Effector memory CD8-positive, alpha-beta T cell (primary cell): ENCODE results near the gene PPM1F.
"Not testable (repeated sequence)": the region's sequence is repeated elsewhere in the genome, so short reads cannot be mapped to it uniquely, and the experiment has no call there.

ENCODE experiments used
- ATAC-seq: fragments of 150-1000 bp; cut with Tn5 transposase; replicated peaks from 2 replicates; pipeline ENCODE4 v1.10.0; 2021; ENCODE audit warnings: mild to moderate bottlenecking, moderate library complexity
- DNase-seq, 3 experiments: peaks; one replicate each; pipeline ENCODE4 v3.0.0; 2021
- H3K27ac Mint-ChIP-seq, 2 donors: one replicate each; pipeline ENCODE4 v1.8.0; 2022; ENCODE audit warnings: mild to moderate bottlenecking in 2 of 2, mixed read lengths in 2 of 2, moderate library complexity in 2 of 2
- H3K27me3 Mint-ChIP-seq, 2 donors: one replicate each; pipeline ENCODE4 v1.8.0; 2022; ENCODE audit warnings: mixed read lengths in 2 of 2
- H3K36me3 Mint-ChIP-seq: one replicate; pipeline ENCODE4 v1.8.0; 2022; ENCODE audit warnings: mild to moderate bottlenecking, moderate library complexity, mixed read lengths; ENCODE audit not compliant: insufficient read depth
- H3K4me1 Mint-ChIP-seq, 2 donors: one replicate each; pipeline ENCODE4 v1.8.0; 2022; ENCODE audit warnings: low read depth in 2 of 2, mixed read lengths in 2 of 2
- H3K4me3 Mint-ChIP-seq, 2 donors: one replicate each; pipeline ENCODE4 v1.8.0; 2022; ENCODE audit warnings: mild to moderate bottlenecking in 2 of 2, mixed read lengths in 2 of 2, moderate library complexity in 2 of 2
- H3K9me3 Mint-ChIP-seq, 2 donors: one replicate each; pipeline ENCODE4 v1.8.0; 2022; ENCODE audit warnings: mixed read lengths in 2 of 2

PPM1F gene

GRCh38 chr22:21882754-21883333, 69.8 kb downstream of the PPM1F start:
- not testable (repeated sequence) for H3K36me3 Mint-ChIP-seq, H3K27me3 Mint-ChIP-seq, H3K27ac Mint-ChIP-seq, H3K4me3 Mint-ChIP-seq, H3K4me1 Mint-ChIP-seq, H3K9me3 Mint-ChIP-seq, DNase-seq, ATAC-seq

GRCh38 chr22:21881841-21882753, 70.6 kb downstream of the PPM1F start:
- Mint-ChIP-seq H3K4me1 (no peaks in the 10 kb centered on the region), H3K9me3 (no peaks in the 10 kb centered on the region), H3K4me3 (no peak overlapping the region), H3K27ac (no peak overlapping the region), H3K36me3 (no peaks in the 10 kb centered on the region), H3K27me3 (no peaks in the 10 kb centered on the region)
- DNase-seq (no peak), ATAC-seq (no peak)

GRCh38 chr22:21876486-21877176, 76.0 kb downstream of the PPM1F start:
- Mint-ChIP-seq H3K9me3 (no peaks in the 10 kb centered on the region), H3K27ac (peak overlapping the region in 1 of 2 donors; percentile 57), H3K4me1 (peaks cover 6 to 8% of the 10 kb centered on the region in 2 donors), H3K36me3 (no peaks in the 10 kb centered on the region), H3K4me3 (peak overlapping the region in 1 of 2 donors; percentile 16), H3K27me3 (no peaks in the 10 kb centered on the region)
- no peak for DNase-seq
- peak; percentile 52 for ATAC-seq

- not testable (repeated sequence) for ATAC-seq, H3K27ac Mint-ChIP-seq, H3K4me3 Mint-ChIP-seq, H3K4me1 Mint-ChIP-seq, H3K27me3 Mint-ChIP-seq, DNase-seq, H3K36me3 Mint-ChIP-seq, H3K9me3 Mint-ChIP-seq
Measured at GRCh38 chr22:21874953-21875352, 77.7 kb downstream of the PPM1F start.

- Mint-ChIP-seq H3K9me3 (no peaks in the 10 kb centered on the region), H3K27me3 (no peaks in the 10 kb centered on the region), H3K4me3 (no peak overlapping the region), H3K4me1 (peaks cover 7 to 10% of the 10 kb centered on the region in 2 donors), H3K36me3 (no peaks in the 10 kb centered on the region), H3K27ac (no peak overlapping the region)
- DNase-seq (no peak), ATAC-seq (no peak)
Measured at GRCh38 chr22:21873619-21874018, 79.0 kb downstream of the PPM1F start.

GRCh38 chr22:21872741-21873140, 79.9 kb downstream of the PPM1F start:
- DNase-seq, ATAC-seq, H3K27me3 Mint-ChIP-seq, H3K36me3 Mint-ChIP-seq, H3K4me3 Mint-ChIP-seq, H3K27ac Mint-ChIP-seq, H3K9me3 Mint-ChIP-seq: not testable (repeated sequence)
- H3K4me1 Mint-ChIP-seq, result peaks cover 14 to 19% of the 10 kb centered on the region in 2 donors
